Measurements from ENCODE around the gene JAK1.

DNA sequence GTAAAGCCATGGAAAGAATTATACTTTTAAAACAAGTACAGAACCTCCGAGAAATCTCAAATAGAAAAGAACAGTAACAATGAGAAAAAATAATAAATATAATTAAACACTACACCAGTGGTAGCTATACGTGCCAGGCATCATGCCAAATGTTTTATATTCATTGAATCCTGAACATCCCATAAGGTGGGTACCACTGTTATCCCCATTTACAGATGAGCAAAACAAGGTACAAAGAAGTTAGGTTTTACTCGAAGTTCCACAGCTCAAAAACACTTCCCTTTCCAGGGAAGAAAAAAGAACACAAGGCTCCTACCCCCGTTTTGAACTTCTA lies 33.4 kb downstream of the JAK1 start:
- TF ChIP-seq RUNX3 (IDR thresholded peaks at IDR 0.05; ENCODE audit: low read length) (no peak), GABPA (IDR thresholded peaks at IDR 0.05; ENCODE audit: low read depth) (no peak), MAX (IDR thresholded peaks at IDR 0.05; ENCODE audit: low read depth, low read length) (no peak), EZH2 (IDR thresholded peaks at IDR 0.05; ENCODE audit: borderline replicate concordance, control insufficient read depth, low read depth, low read length) (no peak), MXI1 (IDR thresholded peaks at IDR 0.05; ENCODE audit: low read depth, low read length) (no peak), YY1 (IDR thresholded peaks at IDR 0.05; ENCODE audit: low read depth, low read length) (no peak), EP300 (IDR thresholded peaks at IDR 0.05; ENCODE audit: borderline replicate concordance in 1 of 2, control insufficient read depth in 1 of 2, low read depth in 2 of 2, low read length in 2 of 2) (no peak)
- TF ChIP-seq, protein P1, sequence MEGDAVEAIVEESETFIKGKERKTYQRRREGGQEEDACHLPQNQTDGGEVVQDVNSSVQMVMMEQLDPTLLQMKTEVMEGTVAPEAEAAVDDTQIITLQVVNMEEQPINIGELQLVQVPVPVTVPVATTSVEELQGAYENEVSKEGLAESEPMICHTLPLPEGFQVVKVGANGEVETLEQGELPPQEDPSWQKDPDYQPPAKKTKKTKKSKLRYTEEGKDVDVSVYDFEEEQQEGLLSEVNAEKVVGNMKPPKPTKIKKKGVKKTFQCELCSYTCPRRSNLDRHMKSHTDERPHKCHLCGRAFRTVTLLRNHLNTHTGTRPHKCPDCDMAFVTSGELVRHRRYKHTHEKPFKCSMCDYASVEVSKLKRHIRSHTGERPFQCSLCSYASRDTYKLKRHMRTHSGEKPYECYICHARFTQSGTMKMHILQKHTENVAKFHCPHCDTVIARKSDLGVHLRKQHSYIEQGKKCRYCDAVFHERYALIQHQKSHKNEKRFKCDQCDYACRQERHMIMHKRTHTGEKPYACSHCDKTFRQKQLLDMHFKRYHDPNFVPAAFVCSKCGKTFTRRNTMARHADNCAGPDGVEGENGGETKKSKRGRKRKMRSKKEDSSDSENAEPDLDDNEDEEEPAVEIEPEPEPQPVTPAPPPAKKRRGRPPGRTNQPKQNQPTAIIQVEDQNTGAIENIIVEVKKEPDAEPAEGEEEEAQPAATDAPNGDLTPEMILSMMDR (IDR thresholded peaks at IDR 0.05 in 2 of 3, conservative IDR thresholded peaks at IDR 0.05 in 1 of 3; ENCODE audit: control insufficient read depth in 2 of 3, extremely low read depth in 1 of 3, insufficient read depth in 1 of 3, low read depth in 3 of 3, low read length in 3 of 3): no peak
